ENCODE results near the gene DPM1. TPM values are rescaled to one million over a fixed set of nuclear protein-coding genes. Genes with fewer than 3 reads are reported as not detected.

The DPM1 gene
- total and polyA plus RNA-seq, 2 donors (not counting 3 experiments of a cell fraction or from before 2014, with no cell fraction given), result 33.9 to 41.9 TPM

DNA sequence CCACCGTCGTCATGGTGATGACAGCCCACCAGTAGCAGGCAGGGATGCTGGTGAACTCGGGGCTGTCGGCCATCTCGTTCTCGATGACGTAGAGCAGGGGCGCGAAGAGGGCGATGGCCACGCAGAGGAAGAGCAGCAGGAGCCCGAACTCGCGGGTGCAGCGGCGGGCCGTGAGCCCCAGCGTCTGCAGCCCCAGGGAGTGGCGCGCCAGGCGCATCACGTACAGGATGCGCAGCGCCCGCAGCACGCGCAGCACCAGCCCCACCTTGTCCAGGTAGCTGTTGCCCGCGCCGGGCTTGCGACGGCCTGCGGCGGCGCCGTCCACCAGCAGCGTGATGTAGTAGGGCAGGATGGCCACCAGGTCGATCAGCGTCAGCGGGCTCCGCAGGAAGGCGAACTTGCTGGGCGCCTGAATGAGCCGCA lies 46.0 kb upstream of the DPM1 start:
- Histone ChIP-seq H3K4me1 (ENCODE audit: control insufficient read depth, extremely low read depth, insufficient read depth, low read length) (no peaks in the 10 kb centered on the region), H2AFZ (ENCODE audit: low read depth, low read length) (no peak overlapping the region), H3K9me3 (replicated peaks; ENCODE audit: control insufficient read depth, insufficient read depth, low read length) (no peaks in the 10 kb centered on the region), H3K27ac (ENCODE audit: insufficient read depth, low read depth, low read length) (no peak overlapping the region), H3K27me3 (ENCODE audit: control insufficient read depth in 2 of 2, insufficient read depth in 2 of 2, low read length in 2 of 2) (peaks cover 0 to 3% of the 10 kb centered on the region in 2 experiments), H3K79me2 (ENCODE audit: control insufficient read depth, insufficient read depth, low read length) (no peaks in the 10 kb centered on the region), H4K20me1 (replicated peaks; ENCODE audit: control insufficient read depth, extremely low read depth, insufficient read depth, low read length) (no peaks in the 10 kb centered on the region), H3K9me1 (replicated peaks; ENCODE audit: control insufficient read depth, extremely low read depth, insufficient read depth, low read length) (no peaks in the 10 kb centered on the region), H3K4me3 (replicated peaks in 1 of 3; ENCODE audit: insufficient read depth in 1 of 3, low read depth in 1 of 3, low read length in 3 of 3) (no peak overlapping the region), H3K9ac (replicated peaks; ENCODE audit: extremely low read depth, insufficient read depth, low read length) (no peak overlapping the region), H3K36me3 (ENCODE audit: control insufficient read depth in 2 of 2, extremely low read depth in 1 of 2, insufficient read depth in 2 of 2, low read length in 2 of 2) (no peaks in the 10 kb centered on the region), H3K4me2 (ENCODE audit: insufficient read depth, low read length) (no peak overlapping the region)
- intact Hi-C loops (cut with micrococcal nuclease) (no loop called here), dilution Hi-C loops (cut with MboI; ENCODE audit: extremely low pct_ligation_motif_present, low sequenced_read_pairs) (no loop called here)
- ChIA-PET POLR2A (no interaction called here), CTCF (interaction anchor here (0.9 to 2.0 kb wide), 2 partner anchors 11 to 696 kb away, joined by 3 to 10 read pairs; no protein-coding TSS in a partner anchor)
- DNase-seq (ENCODE audit: low read depth, low spot score) (no peak), FAIRE-seq (no peak)
- BruUV-seq (replicated peaks), result no TSS peak
- no peak for TF ChIP-seq POLR2AphosphoS5 (IDR thresholded peaks at IDR 0.05; ENCODE audit: insufficient read depth, low read depth, low read length)
- TF ChIP-seq, protein P1, sequence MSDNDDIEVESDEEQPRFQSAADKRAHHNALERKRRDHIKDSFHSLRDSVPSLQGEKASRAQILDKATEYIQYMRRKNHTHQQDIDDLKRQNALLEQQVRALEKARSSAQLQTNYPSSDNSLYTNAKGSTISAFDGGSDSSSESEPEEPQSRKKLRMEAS (IDR thresholded peaks at IDR 0.05; ENCODE audit: insufficient read depth, insufficient read length), result no peak
- no peak for TF ChIP-seq EZH2 (IDR thresholded peaks at IDR 0.05; ENCODE audit: borderline replicate concordance, low read depth, low read length, severe bottlenecking)
- no peak for TF ChIP-seq FOS (IDR thresholded peaks at IDR 0.05; ENCODE audit: borderline replicate concordance, insufficient read depth, low read length)
- no peak for TF ChIP-seq JUN (IDR thresholded peaks at IDR 0.05; ENCODE audit: borderline replicate concordance, insufficient read depth, insufficient read length, low read depth)
- no peak for TF ChIP-seq GATA2 (IDR thresholded peaks at IDR 0.05; ENCODE audit: insufficient read depth, insufficient read length, low read depth, low read length)
- TF ChIP-seq, protein P2, sequence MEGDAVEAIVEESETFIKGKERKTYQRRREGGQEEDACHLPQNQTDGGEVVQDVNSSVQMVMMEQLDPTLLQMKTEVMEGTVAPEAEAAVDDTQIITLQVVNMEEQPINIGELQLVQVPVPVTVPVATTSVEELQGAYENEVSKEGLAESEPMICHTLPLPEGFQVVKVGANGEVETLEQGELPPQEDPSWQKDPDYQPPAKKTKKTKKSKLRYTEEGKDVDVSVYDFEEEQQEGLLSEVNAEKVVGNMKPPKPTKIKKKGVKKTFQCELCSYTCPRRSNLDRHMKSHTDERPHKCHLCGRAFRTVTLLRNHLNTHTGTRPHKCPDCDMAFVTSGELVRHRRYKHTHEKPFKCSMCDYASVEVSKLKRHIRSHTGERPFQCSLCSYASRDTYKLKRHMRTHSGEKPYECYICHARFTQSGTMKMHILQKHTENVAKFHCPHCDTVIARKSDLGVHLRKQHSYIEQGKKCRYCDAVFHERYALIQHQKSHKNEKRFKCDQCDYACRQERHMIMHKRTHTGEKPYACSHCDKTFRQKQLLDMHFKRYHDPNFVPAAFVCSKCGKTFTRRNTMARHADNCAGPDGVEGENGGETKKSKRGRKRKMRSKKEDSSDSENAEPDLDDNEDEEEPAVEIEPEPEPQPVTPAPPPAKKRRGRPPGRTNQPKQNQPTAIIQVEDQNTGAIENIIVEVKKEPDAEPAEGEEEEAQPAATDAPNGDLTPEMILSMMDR (IDR thresholded peaks at IDR 0.05; ENCODE audit: extremely low read depth in 1 of 2, insufficient read depth in 1 of 2, low read depth in 1 of 2, low read length in 2 of 2), result no peak
- no peak for TF ChIP-seq POLR2A (IDR thresholded peaks at IDR 0.05; ENCODE audit: low read depth, low read length)
- TF ChIP-seq MYC (IDR thresholded peaks at IDR 0.05; ENCODE audit: low read depth, low read length), result no peak
